GM06990 (cell line): ENCODE data around the gene DTD1.

Experiments used
- DNase-seq: peaks from one replicate; pipeline ENCODE4 v3.0.0-alpha.2; 2011; ENCODE audit not compliant: insufficient read length; ENCODE audit errors: extremely low read depth
- H3K27me3 ChIP-seq: replicated peaks from 2 replicates; pipeline ENCODE4 v1.6.0; 2011; ENCODE audit warnings: low read length; ENCODE audit not compliant: control insufficient read depth, insufficient read depth
- H3K36me3 ChIP-seq: 2 replicates; pipeline ENCODE4 v1.5.1; 2011; ENCODE audit warnings: low read length; ENCODE audit not compliant: control insufficient read depth, insufficient read depth
- H3K4me3 ChIP-seq: replicated peaks from 2 replicates; pipeline ENCODE4 v1.5.1; 2011; ENCODE audit warnings: low read depth, mild to moderate bottlenecking, control low read depth, low read length
- TF ChIP-seq, protein P1 (sequence below): IDR thresholded peaks from 2 replicates; pipeline ENCODE4 v1.5.1; 2011; ENCODE audit warnings: low read length, control low read depth, mild to moderate bottlenecking, inconsistent platforms; ENCODE audit not compliant: insufficient read depth, poor library complexity, severe bottlenecking

The DTD1 gene

DNA sequence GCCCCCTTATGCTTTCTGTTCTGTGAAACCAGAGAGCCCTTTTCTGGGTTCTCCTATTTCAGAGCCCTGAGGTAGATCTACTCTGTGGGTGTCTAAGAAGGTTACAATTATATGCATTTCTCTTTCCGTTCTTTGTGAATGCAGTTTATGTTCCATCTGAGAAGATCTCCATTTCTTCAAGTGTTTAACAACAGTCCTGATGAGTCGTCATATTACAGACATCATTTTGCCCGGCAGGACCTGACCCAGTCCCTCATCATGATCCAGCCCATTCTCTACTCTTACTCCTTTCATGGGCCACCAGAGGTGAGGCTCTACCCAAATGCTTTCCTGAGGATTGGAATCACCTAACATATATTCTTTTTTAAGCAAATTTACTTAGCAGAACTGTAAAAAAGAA is 39.4 kb upstream of the DTD1 start:
- Histone ChIP-seq H3K36me3 (peaks cover 29% of the 10 kb centered on the region), H3K4me3 (no peak overlapping the region), H3K27me3 (no peaks in the 10 kb centered on the region)
- TF ChIP-seq, protein P1, sequence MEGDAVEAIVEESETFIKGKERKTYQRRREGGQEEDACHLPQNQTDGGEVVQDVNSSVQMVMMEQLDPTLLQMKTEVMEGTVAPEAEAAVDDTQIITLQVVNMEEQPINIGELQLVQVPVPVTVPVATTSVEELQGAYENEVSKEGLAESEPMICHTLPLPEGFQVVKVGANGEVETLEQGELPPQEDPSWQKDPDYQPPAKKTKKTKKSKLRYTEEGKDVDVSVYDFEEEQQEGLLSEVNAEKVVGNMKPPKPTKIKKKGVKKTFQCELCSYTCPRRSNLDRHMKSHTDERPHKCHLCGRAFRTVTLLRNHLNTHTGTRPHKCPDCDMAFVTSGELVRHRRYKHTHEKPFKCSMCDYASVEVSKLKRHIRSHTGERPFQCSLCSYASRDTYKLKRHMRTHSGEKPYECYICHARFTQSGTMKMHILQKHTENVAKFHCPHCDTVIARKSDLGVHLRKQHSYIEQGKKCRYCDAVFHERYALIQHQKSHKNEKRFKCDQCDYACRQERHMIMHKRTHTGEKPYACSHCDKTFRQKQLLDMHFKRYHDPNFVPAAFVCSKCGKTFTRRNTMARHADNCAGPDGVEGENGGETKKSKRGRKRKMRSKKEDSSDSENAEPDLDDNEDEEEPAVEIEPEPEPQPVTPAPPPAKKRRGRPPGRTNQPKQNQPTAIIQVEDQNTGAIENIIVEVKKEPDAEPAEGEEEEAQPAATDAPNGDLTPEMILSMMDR, result no peak
- no peak for DNase-seq

DNA sequence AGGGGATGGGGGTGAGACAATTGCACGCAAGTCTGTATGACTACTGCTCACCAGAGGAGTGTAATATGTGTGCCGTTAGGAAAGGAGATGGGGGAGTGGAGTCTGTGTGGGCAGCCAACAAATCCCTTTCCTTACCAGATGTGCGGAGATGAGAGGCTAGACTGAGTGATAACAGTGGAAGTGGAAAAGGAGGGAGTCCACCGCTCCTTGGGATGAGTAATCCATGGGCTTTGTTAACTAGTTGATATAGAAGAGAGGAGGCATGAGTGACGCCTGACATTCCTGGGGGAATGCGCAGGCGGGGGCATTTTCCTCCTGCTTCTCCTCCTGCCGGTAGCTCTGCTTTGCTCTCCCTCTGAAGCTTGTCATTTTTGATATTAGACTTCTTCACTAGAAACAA is 34.1 kb upstream of the DTD1 start:
- TF ChIP-seq, protein P1, result no peak
- Histone ChIP-seq H3K4me3 (no peak overlapping the region), H3K36me3 (peaks cover 13% of the 10 kb centered on the region), H3K27me3 (no peaks in the 10 kb centered on the region)
- no peak for DNase-seq

DNA sequence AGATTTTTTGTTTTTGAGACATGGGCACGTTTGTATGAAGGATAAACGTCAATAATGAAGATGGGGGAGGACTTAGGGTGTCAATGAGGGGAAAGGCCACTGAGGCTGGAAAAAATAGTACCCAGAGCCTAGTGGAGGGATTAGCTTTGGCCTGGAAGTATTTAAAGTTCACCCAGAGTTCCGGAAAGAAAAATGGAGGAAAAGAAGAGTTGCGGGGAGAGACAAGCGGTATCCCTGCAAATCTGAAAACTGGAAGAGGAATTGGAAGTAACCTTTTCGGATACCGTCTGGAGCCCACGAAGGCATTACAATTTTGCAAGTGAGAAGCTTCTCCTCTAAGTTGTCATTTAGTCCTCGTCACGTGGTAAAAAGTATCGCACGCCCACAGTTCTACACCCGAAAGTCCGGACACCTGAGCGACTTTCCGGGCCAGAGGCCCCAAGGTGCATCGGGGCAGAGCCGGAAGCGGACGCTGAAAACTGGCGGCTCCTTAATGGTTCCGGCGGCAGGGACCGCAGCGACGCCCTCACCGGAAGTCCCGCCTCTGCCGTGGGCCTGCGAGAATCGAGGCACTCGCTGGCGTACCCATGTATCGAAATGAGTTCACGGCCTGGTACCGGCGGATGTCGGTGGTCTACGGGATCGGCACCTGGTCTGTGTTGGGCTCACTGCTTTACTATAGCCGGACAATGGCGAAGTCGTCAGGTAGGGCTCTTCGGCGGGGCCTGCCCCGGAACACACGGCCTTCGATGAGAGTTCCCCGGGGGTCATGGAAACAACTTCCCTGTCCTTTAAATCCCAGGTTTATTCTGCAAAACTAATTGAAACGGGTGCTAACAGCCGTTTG is 20.7 kb upstream of the DTD1 start, which contains the start of gene SMIM26:
TSS of gene SMIM26 (plus strand) at position 541 of the 847 bp plus-strand sequence. CDS start at position 588, 47 bp downstream.
- TF ChIP-seq, protein P1, result no peak
- peak; percentile 95 for DNase-seq
- Histone ChIP-seq H3K36me3 (peaks cover 6% of the 10 kb centered on the region; the same call in 1 of the 2 replicates), H3K27me3 (no peaks in the 10 kb centered on the region), H3K4me3 (peak within 1 kb of the TSS; percentile 80)

DNA sequence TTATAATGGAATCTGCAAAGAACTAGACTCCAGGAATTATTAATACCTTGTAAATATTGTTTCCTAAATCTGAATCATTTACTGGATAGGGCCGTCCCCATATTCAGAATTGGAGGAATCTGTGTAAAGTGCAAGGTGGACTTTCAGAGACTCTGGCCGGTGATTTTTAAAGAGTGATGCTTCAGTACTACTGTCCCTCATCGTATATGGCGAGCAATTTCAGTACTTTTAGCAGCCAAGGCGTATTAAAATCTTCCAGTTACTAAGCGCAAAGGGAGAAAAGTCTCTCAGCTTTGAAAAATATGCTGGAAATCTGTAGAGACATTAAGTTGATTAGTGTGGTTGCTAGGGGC is 20.1 kb upstream of the DTD1 start:
- H3K4me3 ChIP-seq, result peak overlapping the region; percentile 80
- TF ChIP-seq, protein P1, result no peak
- no peak for DNase-seq
- H3K27me3 ChIP-seq, result no peaks in the 10 kb centered on the region
- H3K36me3 ChIP-seq, result peaks cover 4% of the 10 kb centered on the region; the same call in 1 of the 2 replicates

DNA sequence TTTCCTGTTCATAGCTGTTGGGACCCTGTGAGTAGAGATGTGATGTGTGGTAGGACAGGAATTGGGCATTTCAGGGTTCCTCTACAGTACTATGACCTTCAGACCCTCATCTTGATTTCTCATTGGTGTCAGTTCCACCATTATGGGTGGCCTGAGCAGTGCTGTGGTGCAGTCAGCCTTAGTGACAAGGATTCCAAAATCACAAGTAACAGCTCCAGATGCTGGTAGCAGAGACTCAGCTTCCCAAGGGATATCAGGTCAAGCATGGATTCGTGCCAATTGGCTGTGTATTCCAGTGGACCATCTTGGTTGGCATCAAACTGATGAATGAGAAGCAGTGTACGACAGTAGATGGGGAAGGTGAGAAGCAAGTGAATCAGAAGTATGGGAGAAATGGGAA is 16.8 kb upstream of the DTD1 start:
- TF ChIP-seq, protein P1, result no peak

More for the DNA sequence above, 16.8 kb upstream of the DTD1 start:
- Histone ChIP-seq H3K27me3 (no peaks in the 10 kb centered on the region), H3K4me3 (no peak overlapping the region), H3K36me3 (peaks cover 4% of the 10 kb centered on the region; the same call in 1 of the 2 replicates)
- no peak for DNase-seq
